Panc1 (cell line): ENCODE data around the gene RAB3B. TPM values are rescaled to one million over a fixed set of nuclear protein-coding genes. Genes with fewer than 3 reads are reported as not detected.

ENCODE experiments used
- ATAC-seq: fragments of 200-7000 bp; cut with Tn5 transposase; 2 replicates; pipeline ENCODE4 v1.9.1; 2020; ENCODE audit warnings: mild to moderate bottlenecking, moderate library complexity
- BruUV-seq: library from RNA; stranded (reverse); fragments of 400-500 nt; replicated peaks from 2 replicates; lab custom pipeline; 2021; lab: Mats Ljungman, UMichigan
- CTCF ChIA-PET: fragments of 300-600 bp; sonication (Branson Sonifier 250); formaldehyde crosslinking; loops from one replicate; lab custom pipeline; 2022; ENCODE audit warnings: antibody characterized with exemption; lab: Charles Lee
- POLR2A ChIA-PET: fragments of 300-600 bp; sonication (Branson Sonifier 250); formaldehyde crosslinking; loops from one replicate; lab custom pipeline; 2022; ENCODE audit warnings: antibody characterized with exemption; lab: Charles Lee
- DNase-seq: peaks from one replicate; pipeline ENCODE4 v3.0.0-alpha.2; 2010; ENCODE audit warnings: low read depth, low spot score
- H3K27ac ChIP-seq: 2 replicates; pipeline ENCODE4 v1.5.1; 2011; ENCODE audit warnings: mild to moderate bottlenecking, low read length, inconsistent platforms
- H3K27me3 ChIP-seq: fragments of 200-500 bp; sonication (Bioruptor generic); 2 replicates; pipeline ENCODE4 v1.6.0; 2014; ENCODE audit warnings: low read length, inconsistent platforms; ENCODE audit not compliant: control insufficient read depth, insufficient read depth
- H3K36me3 ChIP-seq: fragments of 200-500 bp; sonication (Bioruptor generic); 2 replicates; pipeline ENCODE4 v1.5.1; 2014; ENCODE audit warnings: inconsistent platforms, mild to moderate bottlenecking, low read length, moderate library complexity; ENCODE audit not compliant: control insufficient read depth, insufficient read depth
- H3K4me1 ChIP-seq: 2 replicates; pipeline ENCODE4 v1.5.1; 2011; ENCODE audit warnings: inconsistent platforms, mild to moderate bottlenecking, low read length, moderate library complexity; ENCODE audit not compliant: control insufficient read depth, insufficient read depth
- H3K4me3 ChIP-seq, 2 experiments: 2 replicates each; pipeline ENCODE4 v1.5.1; 2011 to 2012; ENCODE audit warnings: low read depth in 2 of 2, low read length in 2 of 2, mild to moderate bottlenecking in 2 of 2, inconsistent platforms in 1 of 2, moderate library complexity in 1 of 2
- H3K9me3 ChIP-seq: fragments of 200-500 bp; sonication (Bioruptor generic); 2 replicates; pipeline ENCODE4 v1.5.1; 2014; ENCODE audit warnings: low read depth, mild to moderate bottlenecking, inconsistent platforms, low read length, moderate library complexity; ENCODE audit not compliant: control insufficient read depth, insufficient read depth
- CTCF ChIP-seq: fragments of 450-650 bp; IDR thresholded peaks from 2 replicates; pipeline ENCODE4 v1.5.1; 2017; ENCODE audit warnings: mild to moderate bottlenecking
- POLR2AphosphoS5 ChIP-seq: IDR thresholded peaks from 2 replicates; pipeline ENCODE4 v1.6.1; 2012; ENCODE audit warnings: mild to moderate bottlenecking, low read depth, low read length, moderate library complexity
- REST ChIP-seq, 2 experiments: IDR thresholded peaks; 2 replicates each; pipeline ENCODE4 v1.6.1; 2011 to 2012; ENCODE audit warnings: low read depth in 2 of 2, control low read depth in 1 of 2, low read length in 1 of 2, mild to moderate bottlenecking in 1 of 2, moderate library complexity in 1 of 2; ENCODE audit not compliant: insufficient read depth in 1 of 2
- SIN3A ChIP-seq: IDR thresholded peaks from 2 replicates; pipeline ENCODE4 v1.6.1; 2012; ENCODE audit warnings: low read depth, mild to moderate bottlenecking, low read length, moderate library complexity, borderline replicate concordance; ENCODE audit not compliant: insufficient read depth
- TCF7L2 ChIP-seq: IDR thresholded peaks from 2 replicates; pipeline ENCODE4 v1.6.1; 2011; ENCODE audit warnings: mild to moderate bottlenecking, low read depth, low read length, inconsistent platforms
- in situ Hi-C: cut with HindIII; loops from 2 replicates; pipeline ENCODE4 v1.10.0; 2016; ENCODE audit warnings: low sequenced_read_pairs, low pct_unique_long_range_greater_than_20kb
- intact Hi-C: fragments of 100-400 bp; cut with micrococcal nuclease; formaldehyde crosslinking; loops from one replicate; pipeline ENCODE4 v1.10.0; 2022; ENCODE audit not compliant: unreplicated experiment
- total RNA-seq: library from RNA; stranded (reverse); gene quantifications from one replicate; pipeline ENCODE4 v1.2.1, GENCODE V29; 2021; ENCODE audit not compliant: unreplicated experiment

RAB3B gene
- total RNA-seq, 1 experiment from 2014 or later = 1.2 TPM

GRCh38 chr1:51986718-51987117 is 3.8 kb downstream of the RAB3B start:
- ATAC-seq (no peak), DNase-seq (no peak)
- intact Hi-C loops = no loop called here
- BruUV-seq = no TSS peak
- in situ Hi-C loops = no loop called here
- Histone ChIP-seq H3K27me3 (peaks cover 2% of the 10 kb centered on the region), H3K9me3 (no peaks in the 10 kb centered on the region), H3K27ac (no peak overlapping the region), H3K4me1 (no peaks in the 10 kb centered on the region), H3K4me3 (no peak overlapping the region), H3K36me3 (no peaks in the 10 kb centered on the region)
- POLR2A ChIA-PET = no interaction called here
- CTCF ChIA-PET = no interaction called here
- no peak for TF ChIP-seq TCF7L2
- TF ChIP-seq SIN3A = no peak
- no peak for TF ChIP-seq REST (IDR thresholded peaks at IDR 0.05; ENCODE audit: insufficient read depth in 1 of 2, low read depth in 2 of 2, low read length in 1 of 2)
- TF ChIP-seq POLR2AphosphoS5 = no peak

GRCh38 chr1:51982161-51982560 is 8.3 kb downstream of the RAB3B start:
- Histone ChIP-seq H3K4me1 (no peaks in the 10 kb centered on the region), H3K36me3 (no peaks in the 10 kb centered on the region), H3K9me3 (no peaks in the 10 kb centered on the region), H3K27me3 (no peaks in the 10 kb centered on the region), H3K27ac (no peak overlapping the region), H3K4me3 (no peak overlapping the region)
- ATAC-seq = no peak
- ChIA-PET POLR2A (no interaction called here), CTCF (no interaction called here)
- no TSS peak for BruUV-seq
- in situ Hi-C loops (no loop called here), intact Hi-C loops (no loop called here)
- no peak for DNase-seq
- no peak for TF ChIP-seq TCF7L2
- TF ChIP-seq REST (IDR thresholded peaks at IDR 0.05; ENCODE audit: insufficient read depth in 1 of 2, low read depth in 2 of 2, low read length in 1 of 2) = no peak
- TF ChIP-seq CTCF = no peak
- TF ChIP-seq SIN3A = no peak
- no peak for TF ChIP-seq POLR2AphosphoS5
